Hepatocyte (in vitro differentiated cells): ENCODE results near the gene PAH.

Experiments used
- EZH2 ChIP-seq: fragments of 200-600 bp; sonication (generic); IDR thresholded peaks from 2 replicates; pipeline ENCODE4 v1.6.1; 2016; ENCODE audit warnings: antibody characterized with exemption, mild to moderate bottlenecking, borderline replicate concordance
- EZH2phosphoT487 ChIP-seq: fragments of 200-600 bp; sonication (generic); IDR thresholded peaks from one replicate; pipeline ENCODE4 v1.6.1; 2018; ENCODE audit warnings: antibody characterized with exemption, mild to moderate bottlenecking, low read depth, moderate library complexity; ENCODE audit not compliant: unreplicated experiment, severe bottlenecking
- TF ChIP-seq, protein P1 (sequence below): fragments of 200-600 bp; sonication (generic); IDR thresholded peaks from 2 replicates; pipeline ENCODE4 v1.5.1; 2016; ENCODE audit warnings: antibody characterized with exemption, mild to moderate bottlenecking; ENCODE audit not compliant: poor library complexity

DNA sequence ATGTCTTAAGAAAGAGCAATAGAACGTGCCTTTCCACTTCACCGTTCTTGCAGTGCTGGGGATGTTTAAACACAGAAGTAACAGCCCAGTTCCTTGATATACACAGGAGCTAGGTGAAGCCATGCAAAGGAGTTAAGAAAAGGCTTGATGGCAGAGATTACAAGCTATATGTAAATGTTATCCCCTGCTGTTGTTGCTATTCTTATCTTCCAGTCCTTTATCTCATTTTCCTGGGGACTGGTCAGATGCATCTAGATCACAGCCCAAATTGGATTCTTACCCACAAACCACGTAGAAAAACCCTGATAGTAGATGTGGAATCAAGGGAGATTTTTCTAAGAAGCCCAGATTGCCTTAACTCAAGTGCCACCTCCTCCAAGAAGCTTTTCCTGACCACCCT lies 45.9 kb upstream of the PAH start:
- TF ChIP-seq, protein P1, sequence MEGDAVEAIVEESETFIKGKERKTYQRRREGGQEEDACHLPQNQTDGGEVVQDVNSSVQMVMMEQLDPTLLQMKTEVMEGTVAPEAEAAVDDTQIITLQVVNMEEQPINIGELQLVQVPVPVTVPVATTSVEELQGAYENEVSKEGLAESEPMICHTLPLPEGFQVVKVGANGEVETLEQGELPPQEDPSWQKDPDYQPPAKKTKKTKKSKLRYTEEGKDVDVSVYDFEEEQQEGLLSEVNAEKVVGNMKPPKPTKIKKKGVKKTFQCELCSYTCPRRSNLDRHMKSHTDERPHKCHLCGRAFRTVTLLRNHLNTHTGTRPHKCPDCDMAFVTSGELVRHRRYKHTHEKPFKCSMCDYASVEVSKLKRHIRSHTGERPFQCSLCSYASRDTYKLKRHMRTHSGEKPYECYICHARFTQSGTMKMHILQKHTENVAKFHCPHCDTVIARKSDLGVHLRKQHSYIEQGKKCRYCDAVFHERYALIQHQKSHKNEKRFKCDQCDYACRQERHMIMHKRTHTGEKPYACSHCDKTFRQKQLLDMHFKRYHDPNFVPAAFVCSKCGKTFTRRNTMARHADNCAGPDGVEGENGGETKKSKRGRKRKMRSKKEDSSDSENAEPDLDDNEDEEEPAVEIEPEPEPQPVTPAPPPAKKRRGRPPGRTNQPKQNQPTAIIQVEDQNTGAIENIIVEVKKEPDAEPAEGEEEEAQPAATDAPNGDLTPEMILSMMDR, result no peak
- TF ChIP-seq EZH2 (no peak), EZH2phosphoT487 (no peak)
